ENCODE data around the gene ARCN1.

GRCh38 chr11:118636569-118637290, 64.5 kb downstream of the ARCN1 start:
- TF ChIP-seq CTCF (IDR thresholded peaks at IDR 0.05), result no peak
- TF ChIP-seq POLR2AphosphoS5 (IDR thresholded peaks at IDR 0.05), result no peak

Measured in upper lobe of left lung (tissue), 4 donors.